ENCODE data around the gene HMOX1.
"Not testable (repeated sequence)": the region's sequence is repeated elsewhere in the genome, so short reads cannot be mapped to it uniquely, and the experiment has no call there.

The HMOX1 gene

GRCh38 chr22:35350539-35351503 is 30.1 kb upstream of the HMOX1 start:
- peak; percentile 80 for DNase-seq

- DNase-seq = no peak
Observed at GRCh38 chr22:35352214-35353111, 28.4 kb upstream of the HMOX1 start.

- no peak for DNase-seq
Observed at GRCh38 chr22:35353318-35353717, 27.6 kb upstream of the HMOX1 start.

GRCh38 chr22:35354068-35354467 is 26.8 kb upstream of the HMOX1 start:
- no peak for DNase-seq

GRCh38 chr22:35357883-35358621 is 22.8 kb upstream of the HMOX1 start:
- DNase-seq = no peak

- no peak for DNase-seq
Observed at GRCh38 chr22:35359380-35360065, 21.4 kb upstream of the HMOX1 start.

GRCh38 chr22:35361001-35361558 is 19.8 kb upstream of the HMOX1 start:
- DNase-seq = no peak

- DNase-seq = no peak
Observed at GRCh38 chr22:35363566-35364086, 17.3 kb upstream of the HMOX1 start.

GRCh38 chr22:35364230-35364629 is 16.7 kb upstream of the HMOX1 start:
- not testable (repeated sequence) for DNase-seq

- DNase-seq = no peak
Observed at GRCh38 chr22:35367331-35367886, 13.5 kb upstream of the HMOX1 start.

GRCh38 chr22:35368386-35368785 is 12.5 kb upstream of the HMOX1 start:
- no peak for DNase-seq

GRCh38 chr22:35369996-35370395 is 10.9 kb upstream of the HMOX1 start:
- no peak for DNase-seq

GRCh38 chr22:35373781-35374180 is 7.1 kb upstream of the HMOX1 start:
- no peak for DNase-seq

GRCh38 chr22:35375031-35375430 is 5.9 kb upstream of the HMOX1 start:
- no peak for DNase-seq

- no peak for DNase-seq
Observed at GRCh38 chr22:35375526-35375925, 5.4 kb upstream of the HMOX1 start.

- peak; percentile 23 for DNase-seq
Observed at GRCh38 chr22:35376728-35377472, 4.0 kb upstream of the HMOX1 start.

GRCh38 chr22:35377735-35378134 is 3.2 kb upstream of the HMOX1 start:
- no peak for DNase-seq

GRCh38 chr22:35378621-35379020 is 2.3 kb upstream of the HMOX1 start:
- DNase-seq = no peak

GRCh38 chr22:35379146-35379993 is 1.5 kb upstream of the HMOX1 start:
- DNase-seq = no peak

GRCh38 chr22:35380013-35380412 is 883 bp upstream of the HMOX1 start:
- DNase-seq = no peak
